Measurements from ENCODE around the gene PROX1. TPM values are rescaled to one million over a fixed set of nuclear protein-coding genes. Genes with fewer than 3 reads are reported as not detected.

Gene PROX1
- total and polyA plus RNA-seq, 2 donors (not counting 1 experiment from before 2014, with no cell fraction given) = 0.02 to 0.17 TPM

DNA sequence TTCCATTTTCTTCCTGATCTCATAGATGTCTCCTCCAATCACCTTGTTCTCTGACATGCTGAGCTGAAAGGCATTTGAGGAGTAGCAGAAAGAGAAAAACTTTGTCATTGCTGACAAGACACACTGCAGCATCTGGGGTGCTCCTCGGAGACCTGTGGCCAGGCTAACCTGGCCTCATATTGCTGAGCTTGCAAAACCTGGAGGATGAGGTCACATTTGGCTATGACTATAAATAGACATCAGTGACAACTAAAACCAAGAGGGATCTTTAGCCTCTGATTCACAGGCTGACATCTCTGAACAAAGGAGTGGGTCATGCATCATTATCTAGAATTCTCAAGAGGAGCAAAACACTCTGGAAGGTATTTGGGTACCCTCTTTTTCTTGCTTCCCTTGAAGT is 83.7 kb downstream of the PROX1 start:
- no peak for TF ChIP-seq EZH2 (IDR thresholded peaks at IDR 0.05; ENCODE audit: low read length, missing control alignments)
- TF ChIP-seq, protein P1, sequence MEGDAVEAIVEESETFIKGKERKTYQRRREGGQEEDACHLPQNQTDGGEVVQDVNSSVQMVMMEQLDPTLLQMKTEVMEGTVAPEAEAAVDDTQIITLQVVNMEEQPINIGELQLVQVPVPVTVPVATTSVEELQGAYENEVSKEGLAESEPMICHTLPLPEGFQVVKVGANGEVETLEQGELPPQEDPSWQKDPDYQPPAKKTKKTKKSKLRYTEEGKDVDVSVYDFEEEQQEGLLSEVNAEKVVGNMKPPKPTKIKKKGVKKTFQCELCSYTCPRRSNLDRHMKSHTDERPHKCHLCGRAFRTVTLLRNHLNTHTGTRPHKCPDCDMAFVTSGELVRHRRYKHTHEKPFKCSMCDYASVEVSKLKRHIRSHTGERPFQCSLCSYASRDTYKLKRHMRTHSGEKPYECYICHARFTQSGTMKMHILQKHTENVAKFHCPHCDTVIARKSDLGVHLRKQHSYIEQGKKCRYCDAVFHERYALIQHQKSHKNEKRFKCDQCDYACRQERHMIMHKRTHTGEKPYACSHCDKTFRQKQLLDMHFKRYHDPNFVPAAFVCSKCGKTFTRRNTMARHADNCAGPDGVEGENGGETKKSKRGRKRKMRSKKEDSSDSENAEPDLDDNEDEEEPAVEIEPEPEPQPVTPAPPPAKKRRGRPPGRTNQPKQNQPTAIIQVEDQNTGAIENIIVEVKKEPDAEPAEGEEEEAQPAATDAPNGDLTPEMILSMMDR (conservative IDR thresholded peaks at IDR 0.05 in 1 of 2, IDR thresholded peaks at IDR 0.05 in 1 of 2; ENCODE audit: low read depth in 1 of 2, low read length in 2 of 2) = no peak
- H4K20me1 ChIP-seq (ENCODE audit: control insufficient read depth, extremely low read depth, insufficient read depth, low read length) = no peaks in the 10 kb centered on the region
- no peaks in the 10 kb centered on the region for H3K9me3 ChIP-seq (ENCODE audit: control insufficient read depth, insufficient read depth, low read depth, low read length)
- H2AFZ ChIP-seq (ENCODE audit: low read length) = no peak overlapping the region
- no peak overlapping the region for H3K27ac ChIP-seq (ENCODE audit: insufficient read depth, low read length)
- H3K27me3 ChIP-seq (ENCODE audit: control insufficient read depth, insufficient read depth, low read length) = no peaks in the 10 kb centered on the region
- DNase-seq (ENCODE audit: low read depth in 2 of 2) = no peak
- no peaks in the 10 kb centered on the region for H3K79me2 ChIP-seq (ENCODE audit: control insufficient read depth, insufficient read depth, low read length)
- H3K4me2 ChIP-seq (ENCODE audit: extremely low read depth, insufficient read depth, low read length) = no peak overlapping the region
- no peaks in the 10 kb centered on the region for H3K36me3 ChIP-seq (ENCODE audit: control insufficient read depth, insufficient read depth, low read length)
- H3K4me1 ChIP-seq (ENCODE audit: control insufficient read depth, extremely low read depth, insufficient read depth, low read length) = no peaks in the 10 kb centered on the region
- no peak overlapping the region for H3K9ac ChIP-seq (ENCODE audit: insufficient read depth, low read length)
- H3K4me3 ChIP-seq (replicated peaks in 1 of 4; ENCODE audit: control extremely low read depth in 1 of 4, insufficient read depth in 1 of 4, low read depth in 3 of 4, low read length in 4 of 4) = no peak overlapping the region

DNA sequence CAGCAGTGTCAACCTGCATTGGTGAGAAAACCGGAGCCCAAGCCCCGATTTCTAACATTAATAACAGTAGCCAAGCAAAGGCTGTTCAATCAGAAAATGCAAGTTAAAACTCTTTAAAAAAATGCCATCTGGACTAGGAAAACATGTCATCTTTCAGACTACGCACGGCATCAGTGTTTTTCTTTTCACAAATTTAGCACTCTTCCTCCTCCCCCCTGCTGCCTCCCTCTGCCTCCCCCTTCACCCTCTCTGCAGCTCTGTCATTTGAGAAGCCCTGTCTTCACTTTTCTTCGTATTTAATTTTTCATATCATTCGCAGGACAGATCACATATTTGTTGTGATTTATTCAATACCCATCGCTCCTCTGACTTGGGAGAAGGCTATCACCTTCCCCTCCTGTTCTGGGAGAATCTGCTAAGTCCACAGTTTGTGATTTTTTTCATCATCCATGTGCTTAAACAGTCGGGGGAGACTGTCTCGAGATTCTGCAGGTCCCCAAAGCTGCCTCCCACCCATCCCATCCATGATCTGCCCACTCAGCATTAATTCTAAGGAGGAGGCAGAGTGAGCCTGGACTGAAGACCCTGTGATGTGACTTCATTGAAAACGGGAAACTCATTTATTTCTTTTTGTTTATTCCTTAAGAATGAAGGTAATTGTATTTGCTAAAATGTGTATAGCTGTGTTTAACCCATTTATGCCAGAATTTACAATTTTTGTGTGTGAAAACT is 84.8 kb downstream of the PROX1 start:
- Histone ChIP-seq H3K9ac (ENCODE audit: insufficient read depth, low read length) (no peak overlapping the region), H3K9me3 (ENCODE audit: control insufficient read depth, insufficient read depth, low read depth, low read length) (no peaks in the 10 kb centered on the region), H4K20me1 (ENCODE audit: control insufficient read depth, extremely low read depth, insufficient read depth, low read length) (no peaks in the 10 kb centered on the region), H3K4me3 (replicated peaks in 1 of 4; ENCODE audit: control extremely low read depth in 1 of 4, insufficient read depth in 1 of 4, low read depth in 3 of 4, low read length in 4 of 4) (no peak overlapping the region), H3K4me1 (ENCODE audit: control insufficient read depth, extremely low read depth, insufficient read depth, low read length) (no peaks in the 10 kb centered on the region), H3K4me2 (ENCODE audit: extremely low read depth, insufficient read depth, low read length) (no peak overlapping the region), H3K27ac (ENCODE audit: insufficient read depth, low read length) (no peak overlapping the region), H2AFZ (ENCODE audit: low read length) (no peak overlapping the region), H3K27me3 (ENCODE audit: control insufficient read depth, insufficient read depth, low read length) (no peaks in the 10 kb centered on the region), H3K79me2 (ENCODE audit: control insufficient read depth, insufficient read depth, low read length) (no peaks in the 10 kb centered on the region), H3K36me3 (ENCODE audit: control insufficient read depth, insufficient read depth, low read length) (no peaks in the 10 kb centered on the region)
- no peak for DNase-seq (ENCODE audit: low read depth in 2 of 2)
- TF ChIP-seq EZH2 (IDR thresholded peaks at IDR 0.05; ENCODE audit: low read length, missing control alignments) = no peak
- TF ChIP-seq, protein P1 (conservative IDR thresholded peaks at IDR 0.05 in 1 of 2, IDR thresholded peaks at IDR 0.05 in 1 of 2; ENCODE audit: low read depth in 1 of 2, low read length in 2 of 2) = no peak

DNA sequence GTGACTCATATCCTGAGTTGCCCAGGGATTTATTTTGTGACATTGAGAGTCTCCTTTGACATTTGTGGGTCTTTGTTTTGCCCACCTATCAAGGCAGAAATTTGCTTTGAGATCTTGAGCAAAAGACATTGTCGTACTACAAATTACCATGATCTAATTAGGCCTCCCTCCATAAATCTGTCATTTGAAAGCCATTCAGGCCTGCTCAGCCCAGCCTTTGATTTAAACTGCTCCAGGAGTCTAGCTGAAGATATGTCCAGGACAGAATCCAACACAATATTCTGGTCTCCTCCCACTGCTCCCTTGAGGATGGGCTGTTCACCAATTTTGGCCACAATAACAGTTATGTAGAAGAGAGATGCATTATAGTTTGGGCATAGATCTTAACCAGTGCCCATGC is 86.7 kb downstream of the PROX1 start:
- Histone ChIP-seq H3K79me2 (ENCODE audit: control insufficient read depth, insufficient read depth, low read length) (no peaks in the 10 kb centered on the region), H3K4me3 (replicated peaks in 1 of 4; ENCODE audit: control extremely low read depth in 1 of 4, insufficient read depth in 1 of 4, low read depth in 3 of 4, low read length in 4 of 4) (no peak overlapping the region), H3K4me1 (ENCODE audit: control insufficient read depth, extremely low read depth, insufficient read depth, low read length) (no peaks in the 10 kb centered on the region), H2AFZ (ENCODE audit: low read length) (no peak overlapping the region), H3K36me3 (ENCODE audit: control insufficient read depth, insufficient read depth, low read length) (no peaks in the 10 kb centered on the region), H3K27ac (ENCODE audit: insufficient read depth, low read length) (no peak overlapping the region), H3K9ac (ENCODE audit: insufficient read depth, low read length) (no peak overlapping the region), H3K27me3 (ENCODE audit: control insufficient read depth, insufficient read depth, low read length) (no peaks in the 10 kb centered on the region), H4K20me1 (ENCODE audit: control insufficient read depth, extremely low read depth, insufficient read depth, low read length) (no peaks in the 10 kb centered on the region), H3K9me3 (ENCODE audit: control insufficient read depth, insufficient read depth, low read depth, low read length) (no peaks in the 10 kb centered on the region), H3K4me2 (ENCODE audit: extremely low read depth, insufficient read depth, low read length) (no peak overlapping the region)
- TF ChIP-seq EZH2 (IDR thresholded peaks at IDR 0.05; ENCODE audit: low read length, missing control alignments) = no peak
- TF ChIP-seq, protein P1 (conservative IDR thresholded peaks at IDR 0.05 in 1 of 2, IDR thresholded peaks at IDR 0.05 in 1 of 2; ENCODE audit: low read depth in 1 of 2, low read length in 2 of 2) = no peak
- no peak for DNase-seq (ENCODE audit: low read depth in 2 of 2)
